ENCODE measurements around the gene FNBP1L.

Gene FNBP1L

GRCh38 chr1:93574511-93574910, 126.6 kb downstream of the FNBP1L start:
- no peak overlapping the region for H3K4me3 ChIP-seq (ENCODE audit: low read depth, low read length)
- DNase-seq (ENCODE audit: low read depth) = no peak
- TF ChIP-seq, protein P1, sequence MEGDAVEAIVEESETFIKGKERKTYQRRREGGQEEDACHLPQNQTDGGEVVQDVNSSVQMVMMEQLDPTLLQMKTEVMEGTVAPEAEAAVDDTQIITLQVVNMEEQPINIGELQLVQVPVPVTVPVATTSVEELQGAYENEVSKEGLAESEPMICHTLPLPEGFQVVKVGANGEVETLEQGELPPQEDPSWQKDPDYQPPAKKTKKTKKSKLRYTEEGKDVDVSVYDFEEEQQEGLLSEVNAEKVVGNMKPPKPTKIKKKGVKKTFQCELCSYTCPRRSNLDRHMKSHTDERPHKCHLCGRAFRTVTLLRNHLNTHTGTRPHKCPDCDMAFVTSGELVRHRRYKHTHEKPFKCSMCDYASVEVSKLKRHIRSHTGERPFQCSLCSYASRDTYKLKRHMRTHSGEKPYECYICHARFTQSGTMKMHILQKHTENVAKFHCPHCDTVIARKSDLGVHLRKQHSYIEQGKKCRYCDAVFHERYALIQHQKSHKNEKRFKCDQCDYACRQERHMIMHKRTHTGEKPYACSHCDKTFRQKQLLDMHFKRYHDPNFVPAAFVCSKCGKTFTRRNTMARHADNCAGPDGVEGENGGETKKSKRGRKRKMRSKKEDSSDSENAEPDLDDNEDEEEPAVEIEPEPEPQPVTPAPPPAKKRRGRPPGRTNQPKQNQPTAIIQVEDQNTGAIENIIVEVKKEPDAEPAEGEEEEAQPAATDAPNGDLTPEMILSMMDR (IDR thresholded peaks at IDR 0.05; ENCODE audit: insufficient read depth, low read depth, low read length, missing control alignments) = no peak

- TF ChIP-seq, protein P1 (IDR thresholded peaks at IDR 0.05; ENCODE audit: insufficient read depth, low read depth, low read length, missing control alignments) = no peak
- DNase-seq (ENCODE audit: low read depth) = no peak
- no peak overlapping the region for H3K4me3 ChIP-seq (ENCODE audit: low read depth, low read length)
Observed at GRCh38 chr1:93574991-93575390, 127.1 kb downstream of the FNBP1L start.

DNA sequence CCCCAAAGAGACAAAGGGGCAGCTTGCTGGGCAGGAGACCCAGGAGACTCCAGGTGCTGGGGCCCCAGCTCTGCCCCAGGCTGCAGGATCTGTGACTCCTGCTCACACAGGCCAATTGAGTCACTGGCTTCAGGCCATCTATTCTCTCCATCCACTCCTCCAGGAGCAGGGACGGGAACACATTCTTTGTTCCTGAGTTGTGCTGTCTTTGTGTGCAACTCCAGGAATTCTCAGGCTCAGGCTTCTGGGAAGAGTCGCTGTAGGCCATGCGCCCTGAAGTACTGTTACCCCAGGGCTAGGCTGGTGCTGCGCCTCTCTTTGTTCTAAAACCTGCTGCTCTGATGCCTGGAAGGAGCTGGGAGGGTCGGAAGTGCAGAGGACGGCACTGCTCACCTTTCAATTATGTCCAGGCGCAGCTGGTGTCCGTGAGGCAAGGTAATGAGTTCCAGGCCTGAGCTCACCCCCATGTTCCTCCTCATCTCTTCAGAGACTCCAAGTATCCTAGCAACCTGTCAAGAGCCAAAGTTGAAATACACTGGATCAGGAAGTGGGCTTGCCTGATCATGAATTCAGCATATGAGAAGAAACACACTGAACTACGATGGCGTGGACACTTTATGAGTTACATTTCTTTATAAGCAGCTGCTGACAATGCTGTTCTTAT, 127.8 kb downstream of the FNBP1L start:
- TF ChIP-seq, protein P1 (IDR thresholded peaks at IDR 0.05; ENCODE audit: insufficient read depth, low read depth, low read length, missing control alignments) = no peak
- no peak overlapping the region for H3K4me3 ChIP-seq (ENCODE audit: low read depth, low read length)
- no peak for DNase-seq (ENCODE audit: low read depth)

GRCh38 chr1:93576346-93576745, 128.4 kb downstream of the FNBP1L start:
- no peak for DNase-seq (ENCODE audit: low read depth)
- TF ChIP-seq, protein P1 (IDR thresholded peaks at IDR 0.05; ENCODE audit: insufficient read depth, low read depth, low read length, missing control alignments) = no peak
- H3K4me3 ChIP-seq (ENCODE audit: low read depth, low read length) = no peak overlapping the region

GRCh38 chr1:93576746-93577145, 128.8 kb downstream of the FNBP1L start:
- TF ChIP-seq, protein P1 (IDR thresholded peaks at IDR 0.05; ENCODE audit: insufficient read depth, low read depth, low read length, missing control alignments) = no peak
- no peak for DNase-seq (ENCODE audit: low read depth)
- H3K4me3 ChIP-seq (ENCODE audit: low read depth, low read length) = no peak overlapping the region

GRCh38 chr1:93577536-93578432, 129.9 kb downstream of the FNBP1L start:
- TF ChIP-seq, protein P1 (IDR thresholded peaks at IDR 0.05; ENCODE audit: insufficient read depth, low read depth, low read length, missing control alignments) = no peak
- no peak for DNase-seq (ENCODE audit: low read depth)
- no peak overlapping the region for H3K4me3 ChIP-seq (ENCODE audit: low read depth, low read length)
